ENCODE results near the gene TSHZ2.
"Not testable (repeated sequence)": the region's sequence is repeated elsewhere in the genome, so short reads cannot be mapped to it uniquely, and the experiment has no call there.

The TSHZ2 gene

DNA sequence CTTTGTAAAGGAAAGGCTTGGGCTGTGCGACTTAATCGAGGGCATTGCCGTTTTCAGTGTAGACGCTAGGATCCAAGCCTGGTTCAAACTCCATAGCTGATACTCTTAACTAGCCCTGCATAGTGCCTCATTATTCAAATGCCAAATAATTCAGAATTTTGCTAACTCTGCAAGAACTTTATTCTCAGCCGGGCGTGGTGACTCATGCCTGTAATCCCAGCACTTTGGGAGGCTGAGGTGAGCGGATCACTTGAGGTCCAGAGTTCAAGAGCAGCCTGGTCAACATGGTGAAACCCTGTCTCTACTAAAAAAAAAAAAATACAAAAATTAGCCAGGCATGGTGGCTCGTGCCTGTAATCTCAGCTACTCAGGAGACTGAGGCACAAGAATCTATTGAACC lies 394.8 kb downstream of the TSHZ2 start:
- H3K9me3 ChIP-seq (ENCODE audit: control insufficient read depth in 2 of 2, low read length in 2 of 2); H3K36me3 ChIP-seq (ENCODE audit: control insufficient read depth in 2 of 2, insufficient read depth in 2 of 2, low read length in 2 of 2); H3K9ac ChIP-seq (ENCODE audit: low read depth in 1 of 2, low read length in 2 of 2); H3K4me1 ChIP-seq (ENCODE audit: control insufficient read depth in 2 of 2, insufficient read depth in 2 of 2, low read length in 2 of 2); H3K4me3 ChIP-seq (ENCODE audit: low read length in 2 of 2); H3K27me3 ChIP-seq (ENCODE audit: control insufficient read depth in 2 of 2, insufficient read depth in 2 of 2, low read length in 2 of 2); H3K27ac ChIP-seq (ENCODE audit: low read depth in 2 of 2, low read length in 2 of 2): not testable (repeated sequence)

DNA sequence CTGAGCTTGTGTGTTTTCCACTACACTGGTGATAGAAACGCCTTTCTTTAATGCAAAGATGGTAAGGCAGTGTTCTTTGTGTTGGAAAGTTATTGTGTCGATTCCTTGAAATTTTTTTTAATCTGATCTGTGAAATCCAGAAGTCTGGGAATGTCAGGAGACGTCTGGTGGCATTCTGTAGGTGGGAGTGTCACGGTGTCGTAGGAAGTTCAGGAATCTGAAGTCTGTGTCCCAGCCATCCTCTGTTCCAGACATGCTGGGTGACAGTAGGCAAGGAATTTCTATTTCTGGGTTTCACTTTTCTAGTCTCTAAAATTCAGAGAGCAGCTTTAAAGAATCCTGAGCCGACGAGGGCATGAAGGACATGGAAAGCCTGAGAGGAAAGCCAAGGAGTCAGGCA lies 397.7 kb downstream of the TSHZ2 start:
- Histone ChIP-seq H3K36me3 (ENCODE audit: control insufficient read depth in 2 of 2, insufficient read depth in 2 of 2, low read length in 2 of 2) (no peaks in the 10 kb centered on the region), H3K9ac (ENCODE audit: low read depth in 1 of 2, low read length in 2 of 2) (no peak overlapping the region), H3K4me1 (ENCODE audit: control insufficient read depth in 2 of 2, insufficient read depth in 2 of 2, low read length in 2 of 2) (no peaks in the 10 kb centered on the region), H3K9me3 (ENCODE audit: control insufficient read depth in 2 of 2, low read length in 2 of 2) (no peaks in the 10 kb centered on the region), H3K4me3 (ENCODE audit: low read length in 2 of 2) (no peak overlapping the region), H3K27ac (ENCODE audit: low read depth in 2 of 2, low read length in 2 of 2) (no peak overlapping the region), H3K27me3 (ENCODE audit: control insufficient read depth in 2 of 2, insufficient read depth in 2 of 2, low read length in 2 of 2) (no peaks in the 10 kb centered on the region)

DNA sequence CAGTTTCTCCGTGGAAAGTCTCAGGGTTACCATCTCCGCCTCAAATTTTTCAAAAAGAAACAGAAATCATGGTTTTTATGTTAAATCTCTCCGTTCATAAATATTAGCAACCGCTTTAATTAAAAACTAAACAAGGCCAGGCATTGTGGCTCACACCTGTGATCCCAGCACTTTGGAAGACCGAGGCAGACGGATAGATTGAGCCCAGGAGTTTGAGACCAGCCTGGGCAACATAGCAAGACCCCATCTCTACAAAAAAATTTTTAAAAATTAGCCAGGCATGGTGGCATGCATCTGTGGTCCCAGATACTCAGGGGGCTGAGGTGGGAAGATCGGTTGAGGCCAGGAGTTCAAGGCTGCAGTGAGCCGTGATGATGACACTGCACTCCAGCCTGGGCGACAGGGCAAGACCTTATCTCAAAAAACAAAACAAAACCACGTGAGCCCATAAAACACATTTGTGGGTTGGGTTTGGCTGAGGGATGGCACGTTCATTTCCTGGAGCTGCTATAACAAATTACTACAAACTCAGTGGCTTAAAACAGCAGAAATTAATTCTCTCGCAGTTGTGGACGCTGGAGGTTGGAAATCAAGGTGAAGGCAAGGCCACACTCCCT lies 398.3 kb downstream of the TSHZ2 start:
- no peaks in the 10 kb centered on the region for H3K36me3 ChIP-seq (ENCODE audit: control insufficient read depth in 2 of 2, insufficient read depth in 2 of 2, low read length in 2 of 2)
- no peak overlapping the region for H3K9ac ChIP-seq (ENCODE audit: low read depth in 1 of 2, low read length in 2 of 2)
- H3K27ac ChIP-seq (ENCODE audit: low read depth in 2 of 2, low read length in 2 of 2), result no peak overlapping the region
- no peaks in the 10 kb centered on the region for H3K9me3 ChIP-seq (ENCODE audit: control insufficient read depth in 2 of 2, low read length in 2 of 2)
- no peaks in the 10 kb centered on the region for H3K4me1 ChIP-seq (ENCODE audit: control insufficient read depth in 2 of 2, insufficient read depth in 2 of 2, low read length in 2 of 2)
- no peak overlapping the region for H3K4me3 ChIP-seq (ENCODE audit: low read length in 2 of 2)
- H3K27me3 ChIP-seq (ENCODE audit: control insufficient read depth in 2 of 2, insufficient read depth in 2 of 2, low read length in 2 of 2), result no peaks in the 10 kb centered on the region

DNA sequence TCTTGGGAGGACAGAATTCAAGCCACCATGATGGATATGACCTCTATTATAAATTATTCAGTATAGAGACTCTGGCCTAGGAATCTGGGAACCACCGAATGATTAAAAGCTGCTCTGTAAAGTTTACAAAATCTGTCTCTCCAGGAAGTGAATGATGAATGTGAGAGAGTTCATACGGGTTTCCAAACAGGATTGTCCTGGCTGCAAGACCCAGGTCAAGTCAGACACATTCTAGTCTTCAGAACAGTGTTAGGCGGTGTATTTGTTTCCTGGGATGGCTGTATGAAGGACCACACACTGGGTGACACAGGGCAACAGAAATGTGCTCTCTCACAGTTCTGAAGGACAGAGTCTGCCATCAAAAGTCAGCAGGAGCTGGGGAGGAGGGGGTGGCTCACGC lies 399.1 kb downstream of the TSHZ2 start:
- Histone ChIP-seq H3K36me3 (ENCODE audit: control insufficient read depth in 2 of 2, insufficient read depth in 2 of 2, low read length in 2 of 2) (no peaks in the 10 kb centered on the region), H3K27me3 (ENCODE audit: control insufficient read depth in 2 of 2, insufficient read depth in 2 of 2, low read length in 2 of 2) (no peaks in the 10 kb centered on the region), H3K9me3 (ENCODE audit: control insufficient read depth in 2 of 2, low read length in 2 of 2) (no peaks in the 10 kb centered on the region), H3K9ac (ENCODE audit: low read depth in 1 of 2, low read length in 2 of 2) (no peak overlapping the region), H3K4me1 (ENCODE audit: control insufficient read depth in 2 of 2, insufficient read depth in 2 of 2, low read length in 2 of 2) (no peaks in the 10 kb centered on the region), H3K27ac (ENCODE audit: low read depth in 2 of 2, low read length in 2 of 2) (no peak overlapping the region), H3K4me3 (ENCODE audit: low read length in 2 of 2) (no peak overlapping the region)

DNA sequence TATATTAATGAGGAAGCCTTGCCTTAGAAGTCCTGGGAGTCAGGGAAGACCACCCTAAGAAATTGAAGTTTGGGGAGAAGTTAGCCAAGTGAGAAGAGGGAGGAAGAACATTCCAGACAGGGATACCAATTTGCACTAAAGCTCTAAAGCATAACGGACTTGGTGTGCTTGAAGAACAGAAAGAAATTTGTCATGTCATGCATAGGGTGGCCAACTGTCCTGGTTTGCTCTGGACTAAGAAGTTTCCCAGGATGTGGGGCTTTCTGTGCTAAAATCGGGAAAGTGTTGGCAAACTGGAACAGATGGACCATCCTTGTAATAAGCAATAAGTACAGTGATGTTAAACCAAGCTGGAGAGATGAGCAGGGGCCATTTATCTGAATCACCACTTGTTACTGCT lies 403.9 kb downstream of the TSHZ2 start:
- Histone ChIP-seq H3K9me3 (ENCODE audit: control insufficient read depth in 2 of 2, low read length in 2 of 2) (no peaks in the 10 kb centered on the region), H3K9ac (ENCODE audit: low read depth in 1 of 2, low read length in 2 of 2) (no peak overlapping the region), H3K36me3 (ENCODE audit: control insufficient read depth in 2 of 2, insufficient read depth in 2 of 2, low read length in 2 of 2) (no peaks in the 10 kb centered on the region), H3K4me1 (ENCODE audit: control insufficient read depth in 2 of 2, insufficient read depth in 2 of 2, low read length in 2 of 2) (no peaks in the 10 kb centered on the region), H3K4me3 (ENCODE audit: low read length in 2 of 2) (no peak overlapping the region), H3K27me3 (ENCODE audit: control insufficient read depth in 2 of 2, insufficient read depth in 2 of 2, low read length in 2 of 2) (no peaks in the 10 kb centered on the region), H3K27ac (ENCODE audit: low read depth in 2 of 2, low read length in 2 of 2) (no peak overlapping the region)

DNA sequence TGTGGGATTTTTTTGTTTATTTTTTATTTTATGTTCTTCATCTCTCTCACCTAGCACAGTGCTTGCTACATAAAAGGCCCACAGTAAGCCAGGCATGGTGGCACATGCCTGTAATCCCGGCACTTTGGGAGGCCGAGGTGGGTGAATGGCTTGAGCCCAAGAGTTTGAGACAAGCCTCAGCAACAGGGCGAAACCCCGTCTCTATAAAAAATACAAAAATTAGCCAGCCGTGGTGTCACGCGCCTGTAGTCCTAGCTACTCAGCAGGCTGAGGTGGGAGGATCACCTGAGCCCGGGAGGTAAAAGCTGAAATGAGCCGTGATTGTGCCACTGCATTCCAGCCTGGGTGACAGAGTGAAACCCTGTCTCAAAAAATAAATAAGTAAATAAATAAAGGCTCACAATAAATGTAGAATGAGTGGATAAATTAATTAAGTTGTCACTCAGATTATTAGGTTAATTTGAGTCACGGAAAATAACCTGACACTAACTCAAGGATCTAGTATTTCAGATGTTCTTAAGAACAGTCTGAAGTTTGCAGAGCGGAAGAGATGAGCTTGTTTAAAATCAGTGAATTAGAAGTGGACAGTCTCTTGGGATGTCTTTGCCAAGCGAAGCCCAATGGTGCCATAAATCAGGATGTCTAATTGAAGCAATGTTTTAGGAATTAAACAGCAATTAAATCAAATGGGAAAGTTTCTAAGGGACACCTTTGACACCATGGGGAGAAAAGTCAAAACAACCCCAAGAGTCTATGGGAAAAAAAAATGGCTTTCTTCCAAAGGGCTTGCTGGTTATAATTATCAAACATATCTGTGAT lies 407.1 kb downstream of the TSHZ2 start:
- H3K4me3 ChIP-seq (ENCODE audit: low read length in 2 of 2), result no peak overlapping the region
- no peak overlapping the region for H3K27ac ChIP-seq (ENCODE audit: low read depth in 2 of 2, low read length in 2 of 2)
- H3K9ac ChIP-seq (ENCODE audit: low read depth in 1 of 2, low read length in 2 of 2), result no peak overlapping the region
- H3K9me3 ChIP-seq (ENCODE audit: control insufficient read depth in 2 of 2, low read length in 2 of 2), result no peaks in the 10 kb centered on the region
- H3K4me1 ChIP-seq (ENCODE audit: control insufficient read depth in 2 of 2, insufficient read depth in 2 of 2, low read length in 2 of 2), result no peaks in the 10 kb centered on the region
- no peaks in the 10 kb centered on the region for H3K36me3 ChIP-seq (ENCODE audit: control insufficient read depth in 2 of 2, insufficient read depth in 2 of 2, low read length in 2 of 2)
- H3K27me3 ChIP-seq (ENCODE audit: control insufficient read depth in 2 of 2, insufficient read depth in 2 of 2, low read length in 2 of 2), result no peaks in the 10 kb centered on the region

DNA sequence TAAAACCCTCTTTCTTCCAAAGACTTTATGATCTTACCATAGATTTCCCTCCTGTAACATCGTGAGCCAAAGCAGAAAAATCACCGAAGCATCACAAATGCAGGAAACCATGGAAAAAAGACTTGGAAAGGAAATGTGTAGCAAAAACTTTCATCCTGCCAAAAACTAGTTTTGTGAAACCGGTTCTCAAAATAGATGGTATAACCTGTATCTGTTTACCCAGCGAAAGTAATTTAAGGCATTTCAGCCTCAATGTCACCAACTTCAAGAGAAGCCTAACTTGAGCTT lies 407.6 kb downstream of the TSHZ2 start:
- Histone ChIP-seq H3K27ac (ENCODE audit: low read depth in 2 of 2, low read length in 2 of 2) (no peak overlapping the region), H3K9me3 (ENCODE audit: control insufficient read depth in 2 of 2, low read length in 2 of 2) (no peaks in the 10 kb centered on the region), H3K4me1 (ENCODE audit: control insufficient read depth in 2 of 2, insufficient read depth in 2 of 2, low read length in 2 of 2) (no peaks in the 10 kb centered on the region), H3K9ac (ENCODE audit: low read depth in 1 of 2, low read length in 2 of 2) (no peak overlapping the region), H3K36me3 (ENCODE audit: control insufficient read depth in 2 of 2, insufficient read depth in 2 of 2, low read length in 2 of 2) (no peaks in the 10 kb centered on the region), H3K4me3 (ENCODE audit: low read length in 2 of 2) (no peak overlapping the region), H3K27me3 (ENCODE audit: control insufficient read depth in 2 of 2, insufficient read depth in 2 of 2, low read length in 2 of 2) (no peaks in the 10 kb centered on the region)

DNA sequence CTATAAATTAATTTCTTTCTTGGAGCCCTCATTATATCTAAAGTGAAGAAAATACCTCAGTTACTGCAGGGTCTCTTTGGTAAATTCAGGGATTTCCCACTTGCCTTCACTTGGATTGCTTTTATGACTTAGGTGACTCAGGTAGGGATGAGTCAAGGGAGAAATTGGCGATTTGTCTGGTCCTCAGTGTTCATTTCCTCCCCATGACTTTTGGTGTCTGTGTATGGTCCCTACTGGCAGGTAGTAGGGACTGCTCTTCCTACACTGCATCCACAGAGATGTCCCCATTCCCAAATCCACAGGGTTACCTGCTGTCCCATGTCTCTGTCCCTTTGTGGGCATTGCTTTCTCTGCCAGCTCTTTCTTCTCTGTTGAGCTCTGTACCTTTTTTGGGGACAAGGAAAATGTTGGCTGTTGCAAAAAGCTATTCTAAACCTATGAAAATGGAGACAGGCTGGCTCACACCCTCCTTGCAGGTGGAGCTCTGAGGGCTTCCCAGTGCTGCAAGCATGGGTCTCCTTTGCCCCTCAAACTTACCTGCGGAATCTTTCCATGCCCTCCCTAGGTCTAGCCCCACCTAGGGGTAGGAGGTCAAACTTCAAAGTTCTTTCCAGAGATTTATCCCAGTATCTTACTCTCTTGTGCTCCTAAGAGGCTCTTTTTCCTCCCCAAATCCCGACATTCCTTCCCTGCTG lies 409.6 kb downstream of the TSHZ2 start:
- H3K4me1 ChIP-seq (ENCODE audit: control insufficient read depth in 2 of 2, insufficient read depth in 2 of 2, low read length in 2 of 2), result no peaks in the 10 kb centered on the region
- no peaks in the 10 kb centered on the region for H3K36me3 ChIP-seq (ENCODE audit: control insufficient read depth in 2 of 2, insufficient read depth in 2 of 2, low read length in 2 of 2)
- H3K27me3 ChIP-seq (ENCODE audit: control insufficient read depth in 2 of 2, insufficient read depth in 2 of 2, low read length in 2 of 2), result no peaks in the 10 kb centered on the region
- H3K9ac ChIP-seq (ENCODE audit: low read depth in 1 of 2, low read length in 2 of 2), result no peak overlapping the region
- H3K4me3 ChIP-seq (ENCODE audit: low read length in 2 of 2), result no peak overlapping the region
- no peaks in the 10 kb centered on the region for H3K9me3 ChIP-seq (ENCODE audit: control insufficient read depth in 2 of 2, low read length in 2 of 2)
- H3K27ac ChIP-seq (ENCODE audit: low read depth in 2 of 2, low read length in 2 of 2), result no peak overlapping the region

DNA sequence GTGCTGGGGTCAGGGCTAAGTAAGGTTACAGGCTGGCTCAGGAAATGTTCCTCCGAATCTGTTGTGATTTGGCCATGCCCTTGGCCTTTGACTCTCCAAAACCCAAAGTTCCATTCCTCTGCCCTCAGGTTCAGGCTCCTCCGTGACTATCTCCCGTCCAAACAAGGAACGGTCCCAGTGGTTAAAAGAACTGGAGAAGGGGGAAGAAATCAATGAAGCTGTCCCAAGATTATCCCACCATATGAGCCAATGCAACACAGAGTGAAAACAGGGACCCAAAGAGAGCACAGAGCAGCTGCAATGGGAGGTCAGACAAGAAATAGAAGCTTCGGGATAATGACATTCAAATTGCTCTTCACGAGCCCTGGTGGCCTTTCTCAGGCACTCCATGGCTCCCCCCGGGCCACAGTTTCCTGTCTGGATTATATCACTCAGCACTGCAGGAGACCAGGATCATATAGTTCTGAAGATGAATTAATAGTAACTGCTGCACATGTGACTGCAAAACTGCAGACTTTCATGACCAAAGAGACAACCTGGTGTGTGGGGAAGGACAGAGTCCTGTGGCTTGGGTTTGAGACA lies 410.2 kb downstream of the TSHZ2 start:
- Histone ChIP-seq H3K9ac (ENCODE audit: low read depth in 1 of 2, low read length in 2 of 2) (no peak overlapping the region), H3K27me3 (ENCODE audit: control insufficient read depth in 2 of 2, insufficient read depth in 2 of 2, low read length in 2 of 2) (no peaks in the 10 kb centered on the region), H3K36me3 (ENCODE audit: control insufficient read depth in 2 of 2, insufficient read depth in 2 of 2, low read length in 2 of 2) (no peaks in the 10 kb centered on the region), H3K4me1 (ENCODE audit: control insufficient read depth in 2 of 2, insufficient read depth in 2 of 2, low read length in 2 of 2) (no peaks in the 10 kb centered on the region), H3K9me3 (ENCODE audit: control insufficient read depth in 2 of 2, low read length in 2 of 2) (no peaks in the 10 kb centered on the region), H3K27ac (ENCODE audit: low read depth in 2 of 2, low read length in 2 of 2) (no peak overlapping the region), H3K4me3 (ENCODE audit: low read length in 2 of 2) (no peak overlapping the region)

DNA sequence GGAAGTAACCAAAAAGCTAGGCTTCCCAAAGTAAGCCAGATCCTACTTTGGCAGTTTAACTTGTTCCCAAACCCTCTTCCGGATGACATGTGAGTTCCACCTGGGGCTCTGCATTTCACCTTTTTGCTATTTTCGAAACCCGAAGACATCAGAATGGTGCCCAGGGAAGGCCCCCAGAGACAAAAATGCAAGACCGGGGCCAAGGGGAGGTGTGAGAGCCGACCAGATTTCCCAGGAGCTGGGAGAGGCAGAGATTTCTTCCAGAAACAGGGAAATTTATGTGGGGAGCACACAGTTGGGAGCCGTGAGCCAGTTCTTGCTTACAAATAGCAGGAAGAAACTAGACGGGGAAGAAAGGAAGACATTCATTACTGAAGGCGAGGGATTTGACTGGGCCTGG lies 411.8 kb downstream of the TSHZ2 start:
- H3K27me3 ChIP-seq (ENCODE audit: control insufficient read depth in 2 of 2, insufficient read depth in 2 of 2, low read length in 2 of 2), result no peaks in the 10 kb centered on the region

More for the DNA sequence above, 411.8 kb downstream of the TSHZ2 start:
- H3K9ac ChIP-seq (ENCODE audit: low read depth in 1 of 2, low read length in 2 of 2), result no peak overlapping the region
- no peaks in the 10 kb centered on the region for H3K36me3 ChIP-seq (ENCODE audit: control insufficient read depth in 2 of 2, insufficient read depth in 2 of 2, low read length in 2 of 2)
- no peak overlapping the region for H3K4me3 ChIP-seq (ENCODE audit: low read length in 2 of 2)
- H3K4me1 ChIP-seq (ENCODE audit: control insufficient read depth in 2 of 2, insufficient read depth in 2 of 2, low read length in 2 of 2), result no peaks in the 10 kb centered on the region
- no peak overlapping the region for H3K27ac ChIP-seq (ENCODE audit: low read depth in 2 of 2, low read length in 2 of 2)
- H3K9me3 ChIP-seq (ENCODE audit: control insufficient read depth in 2 of 2, low read length in 2 of 2), result no peaks in the 10 kb centered on the region

Data from mucosa of rectum (tissue), 2 donors.